Adrenal gland (tissue), 12 donors: ENCODE data around the gene SERTAD2. TPM values are rescaled to one million over a fixed set of nuclear protein-coding genes. Genes with fewer than 3 reads are reported as not detected.

Source experiments
- DNase-seq, 7 donors: peaks; one replicate each; pipeline ENCODE4 v3.0.0-alpha.2; 2019 to 2020
- H3K27ac ChIP-seq, 5 donors: fragments of 200-600 bp; sonication (generic) in 4 of 5; 1 replicate in 3 of 5; 2 replicates in 2 of 5; pipeline versions ENCODE4 v1.5.1 to v1.8.0; 2016 to 2020; ENCODE audit warnings: mild to moderate bottlenecking in 1 of 5
- H3K27me3 ChIP-seq: fragments of 200-600 bp; 2 replicates; pipeline ENCODE4 v1.8.0; 2021
- H3K36me3 ChIP-seq, 2 donors: fragments of 200-600 bp; replicated peaks in 1 of 2; 1 replicate in 1 of 2; 2 replicates in 1 of 2; pipeline versions ENCODE4 v1.5.1 to v1.8.0; 2018 to 2022
- H3K4me1 ChIP-seq, 2 donors: fragments of 200-600 bp; replicated peaks in 1 of 2; 1 replicate in 1 of 2; 2 replicates in 1 of 2; pipeline versions ENCODE4 v1.5.1 to v1.8.0; 2018 to 2021
- H3K4me3 ChIP-seq, 4 donors: fragments of 200-600 bp; sonication (generic) in 3 of 4; one replicate each; pipeline ENCODE4 v1.5.1; 2016 to 2018
- H3K9me3 ChIP-seq, 3 donors: fragments of 200-600 bp; sonication (generic) in 1 of 3; replicated peaks in 1 of 3; 1 replicate in 2 of 3; 2 replicates in 1 of 3; pipeline versions ENCODE4 v1.5.1 to v1.8.0; 2016 to 2021
- POLR2A ChIP-seq, 2 donors: fragments of 450-650 bp; IDR thresholded peaks; one replicate each; pipeline ENCODE4 v1.6.1; 2017; ENCODE audit warnings: antibody characterized with exemption in 2 of 2, mild to moderate bottlenecking in 2 of 2, moderate library complexity in 1 of 2
- WGBS, 4 donors: extraction: QIAGEN DNeasy Blood & Tissue Kit in 2 of 4; methylation state at CpG; one replicate each; pipeline versions ENCODE4 v1.1.5 to v1.1.7; 2013 to 2017; 5-methylcytosine and 5-hydroxymethylcytosine counted together
- intact Hi-C, 2 donors: fragments of 100-400 bp; cut with DNase I; formaldehyde crosslinking; loops; one replicate each; pipeline versions ENCODE4 v1.14.1 to v1.15.0; 2022 to 2023
- polyA plus RNA-seq, 3 donors: library from polyadenylated mRNA; stranded (reverse); fragments of 200-250 nt in 2 of 3; fragments of 350-450 nt in 1 of 3; fragmentation: Illumina TruSeq in 1 of 3; extraction: RNeasy Lipid Tissue Mini Kit (QIAGEN cat#74804) in 1 of 3; gene quantifications; one replicate each; pipeline ENCODE4 v1.2.3, GENCODE V29; 2013 to 2014
- total RNA-seq, 9 donors: library from RNA; depleted of rRNA in 4 of 9; stranded (reverse); fragments of >200 nt in 4 of 9; fragments of 120-200 nt in 1 of 9; fragmentation: NEBNext Ultra II Directional in 1 of 9; extraction: Animal tissue kit (Norgen Biotek cat#: 25700) in 1 of 9; gene quantifications; one replicate each; pipeline versions ENCODE4 v1.1.0 to v1.2.4, GENCODE V29; 2013 to 2023
- TF ChIP-seq, protein P1 (sequence below), 6 experiments: fragments of 450-650 bp in 4 of 6; fragments of 200-600 bp in 2 of 6; sonication (generic) in 1 of 6; IDR thresholded peaks; 1 replicate in 5 of 6; 2 replicates in 1 of 6; pipeline versions ENCODE4 v1.5.1 to v1.8.0; 2016 to 2021; ENCODE audit warnings: antibody characterized with exemption in 6 of 6, mild to moderate bottlenecking in 2 of 6, moderate library complexity in 1 of 6
- donor health status: healthy with polysubstance abuse.
- donor health status: Bipolar disorder and iron deficiency.
- donor health status: DM: yes; HTN: yes; CAD: no.
- donor health status: DM: no; HTN: no; CAD: no.
- donor health status: DM: no; HTN: no; CAD: no.
- donor health status: DM: yes; HTN: yes; CAD: no.

Gene SERTAD2
- total and polyA plus RNA-seq, 12 donors = 5.1 to 18.3 (median 11.3) TPM

DNA sequence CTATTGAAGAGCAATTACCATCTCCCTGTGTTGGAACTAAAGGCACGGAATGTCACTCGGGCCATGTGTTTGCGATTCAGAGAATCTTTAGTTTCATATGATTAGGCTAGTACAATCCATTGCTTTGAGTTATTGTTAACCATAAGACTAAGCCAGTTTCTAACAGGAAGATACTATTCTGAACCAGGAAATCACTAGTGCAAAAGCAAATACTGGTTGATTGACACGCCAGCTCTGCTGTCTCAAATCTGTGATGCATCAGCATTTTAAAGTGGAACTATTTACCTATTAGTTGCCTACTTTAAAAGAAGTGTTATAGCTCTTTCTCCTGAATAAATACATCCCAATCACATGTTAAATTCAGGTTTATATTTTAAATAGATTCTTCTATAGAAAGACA, 67.7 kb downstream of the SERTAD2 start:
- no peaks in the 10 kb centered on the region for H3K27me3 ChIP-seq
- 88 to 94% (median 92%) methylated on average over 4 of the region's 4 CpGs for WGBS, 4 donors
- H3K27ac ChIP-seq = no peak overlapping the region
- DNase-seq = no peak
- H3K4me3 ChIP-seq = no peak overlapping the region
- peaks cover 0 to 7% of the 10 kb centered on the region in 2 donors for H3K36me3 ChIP-seq
- no peaks in the 10 kb centered on the region for H3K9me3 ChIP-seq
- peaks cover 0 to 10% of the 10 kb centered on the region in 2 donors for H3K4me1 ChIP-seq
- intact Hi-C loops = loop anchor here in 1 of 2 donors (5.0 kb wide), 1 partner anchor 281 kb away; no protein-coding TSS in a partner anchor
- no peak for TF ChIP-seq POLR2A (IDR thresholded peaks at IDR 0.05)
- TF ChIP-seq, protein P1, sequence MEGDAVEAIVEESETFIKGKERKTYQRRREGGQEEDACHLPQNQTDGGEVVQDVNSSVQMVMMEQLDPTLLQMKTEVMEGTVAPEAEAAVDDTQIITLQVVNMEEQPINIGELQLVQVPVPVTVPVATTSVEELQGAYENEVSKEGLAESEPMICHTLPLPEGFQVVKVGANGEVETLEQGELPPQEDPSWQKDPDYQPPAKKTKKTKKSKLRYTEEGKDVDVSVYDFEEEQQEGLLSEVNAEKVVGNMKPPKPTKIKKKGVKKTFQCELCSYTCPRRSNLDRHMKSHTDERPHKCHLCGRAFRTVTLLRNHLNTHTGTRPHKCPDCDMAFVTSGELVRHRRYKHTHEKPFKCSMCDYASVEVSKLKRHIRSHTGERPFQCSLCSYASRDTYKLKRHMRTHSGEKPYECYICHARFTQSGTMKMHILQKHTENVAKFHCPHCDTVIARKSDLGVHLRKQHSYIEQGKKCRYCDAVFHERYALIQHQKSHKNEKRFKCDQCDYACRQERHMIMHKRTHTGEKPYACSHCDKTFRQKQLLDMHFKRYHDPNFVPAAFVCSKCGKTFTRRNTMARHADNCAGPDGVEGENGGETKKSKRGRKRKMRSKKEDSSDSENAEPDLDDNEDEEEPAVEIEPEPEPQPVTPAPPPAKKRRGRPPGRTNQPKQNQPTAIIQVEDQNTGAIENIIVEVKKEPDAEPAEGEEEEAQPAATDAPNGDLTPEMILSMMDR (IDR thresholded peaks at IDR 0.05) = no peak

DNA sequence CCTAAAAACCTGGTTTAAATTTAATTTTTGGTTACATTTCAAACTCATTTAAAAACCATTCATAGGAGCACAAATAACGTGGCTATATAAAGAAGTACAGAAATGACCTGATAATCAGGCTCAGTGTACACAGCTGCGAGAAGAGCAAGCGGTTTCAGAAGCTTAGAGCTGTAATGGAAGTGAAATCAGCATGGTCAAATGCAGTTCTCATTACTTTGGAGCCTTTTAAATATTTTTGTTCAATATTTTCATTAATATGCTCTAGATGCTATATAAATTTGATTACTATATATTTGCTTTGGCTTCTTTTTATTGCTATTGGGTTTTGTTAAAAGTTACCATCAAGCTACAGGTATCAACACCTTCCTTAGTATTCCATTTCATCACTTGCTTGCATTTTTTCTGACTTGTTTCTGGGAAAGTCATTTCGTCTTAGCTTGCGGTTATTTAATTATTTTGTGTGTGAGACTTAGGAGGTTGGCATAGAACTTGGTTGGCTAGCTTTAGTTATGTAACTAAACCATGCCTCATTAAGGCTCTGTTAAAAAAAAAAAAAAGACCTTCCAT, 70.9 kb downstream of the SERTAD2 start:
- WGBS, 4 donors = 84 to 88% (median 86%) methylated on average over 5 of the region's 5 CpGs
- TF ChIP-seq, protein P1 (IDR thresholded peaks at IDR 0.05) = no peak
- TF ChIP-seq POLR2A (IDR thresholded peaks at IDR 0.05) = no peak
- Histone ChIP-seq H3K4me3 (no peak overlapping the region), H3K27ac (no peak overlapping the region), H3K27me3 (no peaks in the 10 kb centered on the region), H3K4me1 (peaks cover 0 to 10% of the 10 kb centered on the region in 2 donors), H3K36me3 (peaks cover 0 to 7% of the 10 kb centered on the region in 2 donors), H3K9me3 (no peaks in the 10 kb centered on the region)
- intact Hi-C loops = no loop called here
- no peak for DNase-seq

DNA sequence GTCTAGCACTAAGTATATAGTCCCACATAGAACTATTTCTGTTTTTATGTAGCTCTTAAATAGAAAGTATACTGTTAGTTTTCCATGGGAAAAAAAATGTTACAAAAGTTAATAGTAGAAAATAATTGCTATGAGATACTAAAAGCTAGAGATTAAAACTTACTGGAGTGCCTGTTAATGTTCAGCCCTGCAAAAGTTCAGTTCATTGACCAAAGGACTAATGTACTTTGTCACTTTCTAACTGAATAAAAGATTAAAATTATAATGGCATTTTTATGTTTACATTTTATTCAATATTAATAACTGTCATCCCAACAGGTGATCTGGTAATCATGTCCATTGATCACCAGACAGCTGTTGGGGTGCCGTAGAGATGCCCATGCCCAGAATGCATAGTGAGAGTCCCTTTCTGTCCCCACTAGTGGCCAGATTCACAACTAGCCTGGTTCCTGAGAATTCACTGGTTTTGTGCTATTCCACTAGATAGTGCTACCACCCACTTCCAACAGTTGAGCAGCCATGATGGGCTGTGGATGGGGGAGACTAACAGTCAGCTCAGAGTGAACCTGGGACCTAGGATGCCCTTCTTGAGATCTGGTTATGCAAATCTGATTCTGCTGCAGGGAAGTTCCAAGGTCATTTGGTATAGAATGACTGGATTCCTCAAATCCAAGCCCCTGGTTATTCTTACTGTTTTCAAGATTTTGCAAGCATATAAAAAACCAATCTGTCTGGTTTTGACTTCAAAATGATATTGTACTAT, 71.8 kb downstream of the SERTAD2 start:
- DNase-seq = no peak

More for the DNA sequence above, 71.8 kb downstream of the SERTAD2 start:
- H3K4me1 ChIP-seq = peaks cover 0 to 2% of the 10 kb centered on the region in 2 donors
- no peak overlapping the region for H3K27ac ChIP-seq
- H3K4me3 ChIP-seq = no peak overlapping the region
- WGBS, 4 donors = 93 to 100% (median 100%) methylated on average over 1 of the region's 1 CpG
- peaks cover 0 to 7% of the 10 kb centered on the region in 2 donors for H3K36me3 ChIP-seq
- H3K27me3 ChIP-seq = no peaks in the 10 kb centered on the region
- no peaks in the 10 kb centered on the region for H3K9me3 ChIP-seq
- intact Hi-C loops = no loop called here
- no peak for TF ChIP-seq POLR2A (IDR thresholded peaks at IDR 0.05)
- TF ChIP-seq, protein P1 (IDR thresholded peaks at IDR 0.05) = no peak

Other genes starting within 250 kb of the SERTAD2 start
- 10 to 100 TPM; 20.6 to 79.5 (median 33.4) TPM for gene LGALSL, start 199.8 kb downstream of the SERTAD2 start, total RNA-seq
- 10 to 100 TPM; 13.4 to 60.0 (median 16.9) TPM for gene LGALSL, start 199.8 kb downstream of the SERTAD2 start, polyA plus RNA-seq
- gene AFTPH, start 129.6 kb downstream of the SERTAD2 start, total RNA-seq = 10 to 100 TPM; 25.7 to 42.3 (median 34.2) TPM
- 10 to 100 TPM; 35.1 to 58.5 (median 44.6) TPM for gene AFTPH, start 129.6 kb downstream of the SERTAD2 start, polyA plus RNA-seq